IPS-NIHi7 (cell line): Measurements from ENCODE around the gene GSTM4.

ENCODE experiments used
- DNase-seq: peaks from one replicate; pipeline ENCODE4 v3.0.0; 2012; ENCODE audit warnings: mixed read lengths; ENCODE audit errors: extremely low spot score

The GSTM4 gene

DNA sequence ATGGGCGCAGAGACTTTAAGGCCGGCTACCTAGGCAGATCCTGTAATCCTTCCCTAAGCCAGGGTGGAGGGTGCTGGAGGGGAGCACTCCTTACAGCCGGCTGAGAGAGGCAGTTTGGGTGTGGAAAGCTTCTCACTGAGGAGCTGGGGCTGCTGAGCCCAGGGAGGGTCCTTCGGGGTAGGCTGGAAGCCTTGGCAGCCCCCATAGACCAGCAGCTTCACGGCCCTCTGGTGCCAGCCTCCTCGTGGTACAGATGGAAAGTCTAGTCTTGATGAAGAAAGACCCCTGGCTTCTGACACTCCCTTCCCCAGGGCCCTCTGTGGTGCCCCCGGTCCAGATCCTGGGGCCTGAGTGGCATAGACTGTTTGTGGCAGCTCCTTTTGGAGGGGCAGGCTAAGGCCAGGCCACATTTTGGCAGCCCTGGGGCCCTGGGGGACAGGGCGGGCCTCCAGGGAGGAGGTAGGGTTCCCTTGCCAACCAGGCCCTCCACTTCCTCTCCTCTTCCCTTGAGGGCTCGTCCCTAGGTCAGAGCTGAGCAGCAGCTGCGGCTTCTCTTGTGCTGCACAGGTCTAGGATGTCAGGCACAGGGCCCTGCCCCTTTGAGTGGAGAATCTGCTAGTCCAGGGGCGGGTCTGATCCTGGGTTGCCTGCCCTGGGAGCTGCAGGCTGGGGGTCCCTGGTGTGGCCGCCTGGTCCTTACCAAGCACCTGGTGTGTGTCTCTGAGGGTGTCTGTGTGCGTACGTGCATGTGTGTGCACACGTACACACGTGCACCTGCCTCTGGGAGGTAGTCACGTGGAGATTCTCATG is 31.5 kb upstream of the GSTM4 start:
- no peak for DNase-seq

DNA sequence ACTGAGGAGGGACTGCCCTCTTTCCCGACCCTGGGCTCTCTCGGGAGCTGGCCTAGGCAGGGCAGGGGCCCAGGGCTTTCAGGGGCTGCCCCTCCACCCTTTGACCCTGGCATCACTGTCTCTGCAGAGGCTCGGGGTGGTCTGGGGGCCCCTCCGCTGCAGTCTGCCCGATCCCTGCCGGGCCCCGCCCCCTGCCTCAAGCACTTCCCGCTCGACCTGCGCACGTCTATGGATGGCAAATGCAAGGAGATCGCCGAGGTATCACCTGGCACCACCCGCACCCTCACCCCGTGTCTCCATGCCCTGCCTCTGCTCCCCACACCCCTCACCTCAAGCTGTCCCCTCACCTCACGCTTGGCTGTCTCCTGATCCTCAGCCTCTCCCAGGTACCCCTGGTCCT is 30.7 kb upstream of the GSTM4 start:
- DNase-seq = no peak

DNA sequence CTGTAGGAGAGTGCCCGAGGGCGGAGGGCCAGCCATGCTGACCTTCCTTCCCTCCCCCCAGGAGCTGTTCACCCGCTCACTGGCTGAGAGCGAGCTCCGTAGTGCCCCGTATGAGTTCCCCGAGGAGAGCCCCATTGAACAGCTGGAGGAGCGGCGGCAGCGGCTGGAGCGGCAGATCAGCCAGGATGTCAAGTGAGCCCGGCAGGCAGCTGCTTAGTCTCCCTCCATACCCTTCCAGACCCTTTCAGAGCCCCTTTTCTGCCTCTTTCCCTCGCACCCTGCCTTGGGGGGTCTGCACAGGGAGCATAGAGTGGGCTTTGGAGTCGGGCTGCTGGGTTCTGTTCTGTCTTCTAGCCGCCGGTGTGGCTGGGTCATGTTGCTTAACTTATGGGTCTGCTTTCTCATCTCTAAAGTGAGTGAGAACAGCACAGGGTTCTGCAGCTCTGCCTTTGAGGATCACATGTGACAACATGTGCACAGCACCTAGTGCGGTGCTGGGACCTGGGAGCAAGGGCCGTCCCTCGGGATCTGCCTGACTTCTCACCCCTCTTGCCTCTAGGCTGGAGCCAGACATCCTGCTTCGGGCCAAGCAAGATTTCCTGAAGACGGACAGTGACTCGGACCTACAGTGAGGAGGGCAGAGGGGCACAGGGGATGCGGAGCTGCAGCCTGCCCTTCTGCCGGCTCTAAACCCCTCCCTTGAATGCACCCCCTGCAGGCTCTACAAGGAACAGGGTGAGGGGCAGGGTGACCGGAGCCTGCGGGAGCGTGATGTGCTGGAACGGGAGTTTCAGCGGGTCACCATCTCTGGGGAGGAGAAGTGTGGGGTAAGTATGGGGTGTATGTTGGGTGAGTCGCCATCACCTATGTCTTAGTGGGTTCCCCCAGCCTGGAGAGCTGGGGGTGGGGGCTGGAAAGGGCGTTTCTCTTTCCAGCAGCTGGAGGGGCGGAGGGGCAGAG is 30.0 kb upstream of the GSTM4 start:
- DNase-seq = no peak

DNA sequence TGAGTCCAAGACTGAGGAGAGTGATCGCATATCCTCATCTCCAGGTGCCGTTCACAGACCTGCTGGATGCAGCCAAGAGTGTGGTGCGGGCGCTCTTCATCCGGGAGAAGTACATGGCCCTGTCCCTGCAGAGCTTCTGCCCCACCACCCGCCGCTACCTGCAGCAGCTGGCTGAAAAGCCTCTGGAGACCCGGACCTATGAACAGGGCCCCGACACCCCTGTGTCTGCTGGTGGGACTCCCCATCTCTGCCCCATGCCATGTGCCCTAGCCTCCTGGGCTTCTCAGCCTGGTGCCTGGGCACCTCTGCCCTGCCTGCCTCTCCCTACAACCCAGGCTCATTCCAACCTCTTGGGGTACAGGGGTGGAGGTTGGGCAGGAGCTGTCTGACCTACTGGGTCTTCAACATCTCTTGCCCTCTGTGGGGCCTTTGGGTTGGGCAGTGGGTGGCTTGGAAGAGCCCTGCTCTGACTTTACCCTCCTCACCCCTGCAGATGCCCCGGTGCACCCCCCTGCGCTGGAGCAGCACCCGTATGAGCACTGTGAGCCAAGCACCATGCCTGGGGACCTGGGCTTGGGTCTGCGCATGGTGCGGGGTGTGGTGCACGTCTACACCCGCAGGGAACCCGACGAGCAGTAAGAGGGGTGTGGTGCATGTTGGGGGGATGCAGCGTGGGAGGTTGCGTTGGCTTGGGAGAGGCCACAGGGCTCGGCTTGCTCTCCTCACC is 29.1 kb upstream of the GSTM4 start:
- no peak for DNase-seq

DNA sequence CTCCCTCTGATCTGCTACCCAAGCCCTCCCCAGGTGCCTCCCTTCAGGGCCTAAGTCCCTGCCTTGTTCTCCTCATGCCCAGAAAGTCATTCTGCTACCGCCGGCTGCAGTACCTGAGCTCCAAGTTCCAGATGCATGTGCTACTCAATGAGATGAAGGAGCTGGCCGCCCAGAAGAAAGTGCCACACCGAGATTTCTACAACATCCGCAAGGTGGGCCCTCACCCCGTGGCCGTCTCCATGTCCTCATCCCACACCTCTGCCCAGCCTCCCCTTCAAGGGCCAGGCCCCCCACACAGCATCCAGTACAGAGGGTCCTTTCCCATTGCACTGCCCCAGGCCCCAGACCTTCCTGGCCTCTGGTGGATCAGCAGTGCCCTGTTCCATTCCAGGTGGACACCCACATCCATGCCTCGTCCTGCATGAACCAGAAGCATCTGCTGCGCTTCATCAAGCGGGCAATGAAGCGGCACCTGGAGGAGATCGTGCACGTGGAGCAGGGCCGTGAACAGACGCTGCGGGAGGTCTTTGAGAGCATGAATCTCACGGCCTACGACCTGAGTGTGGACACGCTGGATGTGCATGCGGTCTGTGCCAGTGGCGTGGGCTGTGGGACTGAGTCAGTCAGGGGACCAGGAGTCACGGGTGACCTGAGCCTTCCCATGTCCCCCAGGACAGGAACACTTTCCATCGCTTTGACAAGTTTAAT is 28.1 kb upstream of the GSTM4 start:
- DNase-seq = no peak

DNA sequence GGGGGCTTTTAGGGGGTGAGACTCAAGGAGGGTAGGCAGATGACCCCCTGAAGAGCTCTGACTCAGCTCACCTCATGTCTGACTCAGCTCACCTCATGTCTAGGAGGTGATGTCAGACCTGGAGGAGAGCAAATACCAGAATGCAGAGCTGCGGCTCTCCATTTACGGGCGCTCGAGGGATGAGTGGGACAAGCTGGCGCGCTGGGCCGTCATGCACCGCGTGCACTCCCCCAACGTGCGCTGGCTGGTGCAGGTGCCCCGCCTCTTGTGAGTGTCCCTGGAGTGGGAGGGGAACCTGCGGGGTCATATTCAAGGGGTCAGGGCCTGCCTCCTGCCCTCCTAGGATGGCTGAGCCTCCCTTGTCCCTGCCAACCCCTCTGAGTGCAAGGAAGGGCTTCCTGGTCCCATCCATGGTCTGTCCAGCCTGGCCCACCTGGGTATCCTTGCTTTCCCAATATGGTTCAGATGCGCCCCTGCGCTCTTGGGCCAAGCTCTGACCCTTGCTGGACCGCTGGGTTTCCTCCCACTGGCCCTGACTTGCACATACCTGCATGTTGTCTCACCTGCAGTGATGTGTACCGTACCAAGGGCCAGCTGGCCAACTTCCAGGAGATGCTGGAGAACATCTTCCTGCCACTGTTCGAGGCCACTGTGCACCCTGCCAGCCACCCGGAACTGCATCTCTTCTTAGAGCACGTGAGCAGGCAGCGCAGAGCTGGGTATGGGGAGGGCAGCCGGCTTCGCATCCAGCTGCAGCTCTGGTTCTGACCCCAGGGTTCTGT is 27.2 kb upstream of the GSTM4 start:
- no peak for DNase-seq

DNA sequence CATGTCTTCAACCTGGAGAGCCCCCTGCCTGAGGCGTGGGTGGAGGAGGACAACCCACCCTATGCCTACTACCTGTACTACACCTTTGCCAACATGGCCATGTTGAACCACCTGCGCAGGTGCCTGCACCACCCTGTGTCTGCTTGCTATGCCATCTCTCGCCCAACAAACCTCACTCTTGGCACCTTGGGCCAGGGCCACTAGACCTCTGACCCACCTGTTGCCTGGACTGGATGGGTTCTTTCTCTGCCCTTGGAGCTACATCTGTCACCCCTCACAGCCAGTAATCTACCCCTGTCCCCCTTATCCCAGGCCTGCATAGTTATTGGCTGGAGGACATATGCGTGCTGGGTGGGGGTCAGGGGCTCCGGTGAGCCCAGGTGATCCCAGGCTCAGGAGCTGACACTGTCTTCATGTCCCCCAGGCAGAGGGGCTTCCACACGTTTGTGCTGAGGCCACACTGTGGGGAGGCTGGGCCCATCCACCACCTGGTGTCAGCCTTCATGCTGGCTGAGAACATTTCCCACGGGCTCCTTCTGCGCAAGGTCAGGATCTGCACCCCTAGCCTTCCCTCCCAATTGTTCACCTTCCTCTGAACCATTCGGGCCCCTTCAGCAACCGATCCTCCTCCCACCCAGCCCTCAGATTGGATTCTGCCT is 26.4 kb upstream of the GSTM4 start:
- no peak for DNase-seq

DNA sequence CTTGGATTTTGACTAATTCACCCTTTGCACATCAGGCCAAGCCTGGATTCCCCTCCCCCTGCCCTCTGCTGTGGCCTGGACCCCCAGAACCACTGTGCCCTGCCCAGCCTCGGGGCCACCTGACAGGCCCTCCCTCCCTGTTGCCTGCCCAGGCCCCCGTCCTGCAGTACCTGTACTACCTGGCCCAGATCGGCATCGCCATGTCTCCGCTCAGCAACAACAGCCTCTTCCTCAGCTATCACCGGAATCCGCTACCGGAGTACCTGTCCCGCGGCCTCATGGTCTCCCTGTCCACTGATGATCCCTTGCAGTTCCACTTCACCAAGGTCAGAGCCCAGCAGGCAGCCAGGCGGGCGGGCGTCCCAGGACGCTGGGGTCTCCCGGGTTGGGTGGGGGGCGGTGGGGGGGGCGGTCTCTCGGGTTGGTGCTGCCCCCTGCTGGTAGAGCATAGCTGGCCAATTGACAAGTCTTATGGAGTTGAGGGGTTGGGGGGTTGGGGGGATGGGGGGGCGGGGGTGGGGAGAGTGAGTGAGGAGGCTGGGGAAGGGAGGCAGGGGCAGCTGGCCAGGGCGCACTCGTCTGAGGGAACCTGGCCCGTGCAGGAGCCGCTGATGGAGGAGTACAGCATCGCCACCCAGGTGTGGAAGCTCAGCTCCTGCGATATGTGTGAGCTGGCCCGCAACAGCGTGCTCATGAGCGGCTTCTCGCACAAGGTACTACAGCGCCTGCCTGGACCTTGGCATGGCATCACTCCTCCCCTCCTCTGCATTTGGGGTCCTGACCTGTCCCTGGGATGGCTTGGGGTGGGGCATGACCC is 25.6 kb upstream of the GSTM4 start:
- peak; percentile 73 for DNase-seq

DNA sequence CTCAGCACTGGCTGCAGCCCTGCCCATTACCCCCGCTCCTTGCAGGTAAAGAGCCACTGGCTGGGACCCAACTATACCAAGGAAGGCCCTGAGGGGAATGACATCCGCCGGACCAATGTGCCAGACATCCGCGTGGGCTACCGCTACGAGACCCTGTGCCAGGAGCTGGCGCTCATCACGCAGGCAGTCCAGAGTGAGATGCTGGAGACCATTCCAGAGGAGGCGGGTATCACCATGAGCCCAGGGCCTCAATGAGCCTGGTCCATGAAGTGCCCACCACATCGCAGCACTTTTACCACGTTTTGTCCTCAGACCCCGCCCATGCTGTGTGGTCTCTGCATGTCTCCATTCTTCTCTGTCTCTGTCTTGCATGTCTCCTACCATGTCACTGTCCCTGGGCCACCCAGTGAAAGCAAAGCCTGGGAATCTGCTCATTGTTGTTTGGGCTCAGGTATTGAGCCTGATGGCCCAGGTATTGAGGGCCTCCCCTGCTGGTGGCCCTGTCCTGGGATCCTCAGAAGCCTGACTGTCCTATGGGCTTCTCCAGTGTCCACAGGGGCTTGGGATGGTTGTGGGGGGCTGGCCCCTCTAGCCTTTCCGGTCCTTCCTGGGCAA is 24.9 kb upstream of the GSTM4 start:
- DNase-seq = no peak

DNA sequence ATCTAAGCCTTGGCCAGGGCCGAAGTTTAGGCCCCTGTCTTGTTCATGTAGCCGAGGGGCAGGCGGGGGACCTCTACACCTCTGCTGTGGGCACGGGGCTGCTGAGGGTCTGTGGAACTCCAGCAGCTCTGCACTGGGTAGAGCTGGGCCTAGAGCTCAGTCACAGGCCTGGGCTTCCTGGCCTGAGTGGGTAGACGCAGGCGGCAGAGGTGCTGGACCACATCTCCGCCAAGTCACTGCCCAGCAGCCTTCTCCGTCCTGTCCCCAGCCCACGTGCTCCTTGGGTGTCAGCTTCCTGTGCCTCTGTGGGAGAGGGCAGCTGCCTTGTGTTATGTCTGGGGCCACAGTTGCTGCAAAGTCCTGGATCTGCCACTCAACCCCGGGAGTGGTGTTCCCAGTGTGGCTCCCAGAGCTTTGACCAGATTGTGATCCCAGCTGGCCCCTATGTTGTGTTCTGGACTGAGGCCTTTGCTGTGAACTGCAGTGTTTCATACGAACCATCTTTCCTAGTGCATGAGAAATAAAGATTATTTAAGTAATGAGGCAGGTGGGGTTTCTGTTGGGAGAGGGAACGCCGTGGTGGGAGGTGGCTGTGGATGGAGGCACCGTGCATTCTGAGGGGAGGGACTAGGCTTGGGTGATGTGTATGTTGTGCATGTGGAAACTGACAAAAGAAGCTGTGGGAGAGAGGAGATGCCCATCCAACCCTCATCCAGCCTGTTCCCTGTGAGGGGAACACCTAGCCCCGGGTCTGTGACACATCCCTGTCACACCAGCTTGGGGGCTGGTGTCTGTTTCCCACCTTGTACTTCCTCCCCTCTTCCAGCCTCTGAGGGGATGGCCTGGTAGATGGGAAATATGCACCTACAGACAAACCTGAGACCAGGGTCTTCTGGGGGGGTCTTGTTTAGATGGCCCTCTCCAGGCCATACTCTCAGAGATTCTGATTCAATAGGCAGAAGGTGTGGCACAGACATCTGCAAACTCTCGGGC is 24.1 kb upstream of the GSTM4 start:
- no peak for DNase-seq

DNA sequence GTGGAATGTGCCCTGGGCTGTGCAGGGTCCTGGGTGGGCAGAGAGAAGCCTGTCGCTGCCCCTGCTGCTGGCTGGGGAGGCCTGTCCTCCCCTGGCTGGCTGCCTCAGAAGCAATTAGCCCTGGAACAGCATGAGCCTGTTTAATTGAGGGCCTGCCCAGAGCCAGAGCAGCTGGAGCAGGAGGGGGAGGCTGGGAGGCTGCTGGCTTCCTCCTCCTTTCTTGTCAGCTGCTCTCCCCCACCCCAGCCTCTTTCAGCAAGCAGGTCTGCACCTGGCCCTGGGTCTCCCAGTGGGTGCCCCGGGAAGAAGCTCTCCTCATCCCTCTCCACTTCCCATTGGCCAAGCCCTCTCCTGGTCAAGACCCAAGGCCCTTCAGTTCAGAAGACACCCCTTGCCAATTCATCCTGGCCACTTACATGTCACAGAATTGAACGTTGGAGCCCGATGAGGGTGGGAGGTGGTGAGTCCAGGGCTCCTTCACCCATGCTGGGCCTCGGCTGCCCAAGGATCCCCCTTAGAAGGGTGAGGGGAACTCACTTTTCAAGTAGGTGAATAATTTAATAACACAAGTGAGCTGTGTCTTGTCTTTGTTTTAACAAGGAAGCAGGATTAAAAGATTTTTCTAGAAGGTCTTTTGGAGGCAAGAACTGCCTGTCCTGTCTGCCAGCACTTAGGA is 23.1 kb upstream of the GSTM4 start:
- no peak for DNase-seq

DNA sequence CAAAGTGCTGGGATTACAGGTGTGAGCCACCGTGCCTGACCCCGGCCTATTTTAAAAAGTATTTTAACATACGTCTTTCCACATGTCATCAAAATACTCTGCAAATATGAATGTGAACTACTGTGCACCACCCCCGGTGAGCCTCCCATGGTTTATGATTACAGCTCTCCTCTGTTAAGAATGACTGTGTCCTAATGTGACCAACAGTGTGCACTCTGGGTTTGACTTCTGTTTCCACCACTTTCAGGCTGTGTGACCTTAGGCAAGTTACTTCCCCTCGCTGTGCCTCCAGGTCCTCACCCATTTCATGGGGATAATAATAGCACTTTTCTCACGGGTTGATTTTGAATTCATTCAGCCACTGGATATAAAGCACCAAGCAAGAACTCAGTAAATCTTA is 21.6 kb upstream of the GSTM4 start:
- no peak for DNase-seq

DNA sequence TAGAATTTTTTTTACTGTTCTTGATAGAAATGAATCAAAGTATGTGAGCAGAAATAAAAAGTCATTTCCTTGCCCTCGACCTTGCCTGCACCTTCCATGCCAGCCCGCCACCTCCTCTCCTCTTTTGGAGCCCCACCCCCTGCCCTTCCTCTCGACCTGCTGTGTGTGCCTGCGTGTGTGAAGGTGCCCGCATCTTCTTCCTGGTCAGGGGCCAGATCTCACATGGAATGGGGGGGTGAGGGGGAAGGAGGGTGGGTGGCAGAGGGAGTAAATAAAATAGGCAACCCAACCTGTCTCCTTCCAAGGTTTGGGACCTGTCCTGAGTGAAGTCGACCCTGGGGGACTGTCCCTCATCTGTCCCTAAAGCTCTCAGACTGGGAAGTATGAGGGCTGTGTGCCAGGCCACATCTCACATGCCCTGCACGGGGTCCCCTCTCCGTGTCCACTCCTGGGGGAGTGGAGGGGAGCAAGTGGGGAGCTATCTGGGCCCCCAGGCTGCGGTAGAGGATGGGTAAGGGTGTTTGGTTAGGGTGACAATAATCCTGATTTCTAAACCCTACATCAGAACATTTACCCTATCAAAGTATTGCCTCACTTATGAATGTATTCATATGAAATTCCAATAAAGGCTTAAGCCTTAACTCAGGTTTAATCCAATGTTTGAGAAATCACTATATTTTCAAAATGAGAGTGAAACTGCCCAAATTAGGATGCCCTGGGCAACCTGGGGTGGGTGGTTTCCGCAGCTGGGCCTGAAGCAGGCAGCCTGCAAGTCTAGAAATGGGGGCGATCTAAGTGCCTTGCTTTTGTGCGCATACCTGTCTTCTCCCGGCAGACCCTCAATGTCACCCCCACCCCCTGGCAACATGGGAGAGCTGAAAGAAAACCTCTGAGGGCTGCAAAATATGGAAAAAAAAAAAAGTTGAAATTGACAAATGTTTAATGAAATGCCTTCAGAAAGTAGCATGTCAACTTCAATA is 20.8 kb upstream of the GSTM4 start:
- DNase-seq = no peak

DNA sequence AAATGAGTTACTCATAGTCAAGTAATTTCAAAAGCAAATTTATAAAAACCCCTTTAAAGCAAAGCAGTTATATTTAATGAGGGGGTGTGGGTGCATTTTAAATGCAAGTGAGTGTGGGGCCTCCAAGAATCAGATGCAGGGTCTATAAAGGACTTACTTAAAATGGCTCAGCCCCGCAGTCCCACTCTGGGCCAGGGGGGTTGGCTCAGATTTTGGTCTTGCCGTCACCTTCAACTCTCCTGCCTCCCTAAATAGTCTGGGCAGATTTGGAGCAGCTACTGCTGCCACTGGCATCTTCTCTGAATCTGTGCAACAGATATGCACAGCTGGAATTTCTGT is 20.1 kb upstream of the GSTM4 start:
- no peak for DNase-seq

DNA sequence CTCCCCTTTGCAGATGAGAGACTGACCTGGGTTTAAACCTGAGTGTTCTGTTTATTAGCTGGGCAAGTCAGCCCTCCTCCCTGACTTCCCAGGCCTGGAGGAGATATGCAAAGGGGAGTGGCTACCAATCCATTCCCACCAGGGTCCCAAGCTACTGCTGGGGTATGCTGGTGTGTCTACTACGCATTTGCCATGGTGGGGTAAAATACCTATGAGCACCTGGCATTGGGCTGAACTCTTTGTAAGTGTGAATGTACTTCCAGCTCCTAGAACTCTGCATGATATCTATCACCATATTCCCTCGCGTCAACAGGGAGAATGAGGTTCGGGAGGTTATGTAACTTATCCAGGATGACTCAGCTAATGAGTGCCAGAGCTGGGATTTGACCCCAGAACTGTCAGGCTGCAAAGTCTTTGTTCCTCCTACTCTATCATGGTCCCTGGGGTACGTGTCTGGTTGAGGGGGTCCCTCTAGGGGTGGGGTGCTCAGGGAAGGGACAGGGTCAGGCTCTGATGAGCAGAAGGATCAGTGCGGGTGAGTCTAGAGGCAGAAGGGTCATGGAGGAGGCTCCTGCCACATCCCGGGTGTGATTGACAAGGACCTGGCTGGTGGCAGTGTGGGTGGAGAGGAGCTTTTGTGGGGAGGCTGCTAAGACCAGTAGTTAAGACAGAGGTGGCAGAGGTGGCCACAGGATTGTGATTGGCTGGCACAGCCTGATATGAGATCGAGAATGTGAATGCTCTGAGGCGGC is 19.5 kb upstream of the GSTM4 start:
- peak; percentile 58 for DNase-seq
